Measurements from ENCODE around the gene SPATA13.

Gene SPATA13

DNA sequence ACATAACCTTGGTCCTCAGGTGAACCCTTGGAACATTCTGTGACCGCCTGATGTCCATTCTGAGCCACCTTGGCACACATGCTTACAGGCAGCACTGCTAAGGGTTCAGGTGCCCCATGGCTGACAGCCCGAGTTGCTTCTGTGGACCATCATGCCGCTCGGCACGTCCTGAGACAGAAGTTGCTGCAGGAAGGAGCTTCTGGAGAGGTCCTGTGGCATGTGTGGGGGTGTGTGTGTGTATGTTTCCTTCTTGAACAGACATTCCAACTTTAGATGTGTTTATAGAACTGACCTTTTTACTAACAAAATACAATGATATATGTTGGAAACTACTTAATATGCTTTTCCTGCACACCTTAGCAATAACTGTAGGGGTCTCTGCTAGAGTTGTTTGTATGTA, 144.1 kb downstream of the SPATA13 start:
- TF ChIP-seq PATZ1 (CRISPR knock-in tag; IDR thresholded peaks at IDR 0.05; ENCODE audit: borderline replicate concordance) (no peak), TSHZ2 (CRISPR knock-in tag; IDR thresholded peaks at IDR 0.05) (no peak), ZNF565 (CRISPR knock-in tag; conservative IDR thresholded peaks at IDR 0.05; ENCODE audit: low read depth) (no peak), BACH2 (CRISPR knock-in tag; IDR thresholded peaks at IDR 0.05; ENCODE audit: borderline replicate concordance) (no peak), ZNF8 (CRISPR knock-in tag; IDR thresholded peaks at IDR 0.05) (no peak), CREB5 (CRISPR knock-in tag; IDR thresholded peaks at IDR 0.05; ENCODE audit: low read depth) (no peak), OSR1 (CRISPR knock-in tag; IDR thresholded peaks at IDR 0.05) (no peak), RARB (CRISPR knock-in tag; IDR thresholded peaks at IDR 0.05) (no peak), PPARA (CRISPR knock-in tag; IDR thresholded peaks at IDR 0.05; ENCODE audit: borderline replicate concordance) (no peak), ZNF70 (CRISPR knock-in tag; IDR thresholded peaks at IDR 0.05) (no peak), TOX (CRISPR knock-in tag; IDR thresholded peaks at IDR 0.05; ENCODE audit: borderline replicate concordance) (no peak), POU6F1 (CRISPR knock-in tag; IDR thresholded peaks at IDR 0.05; ENCODE audit: borderline replicate concordance, low read depth) (no peak), ZFP3 (CRISPR knock-in tag; IDR thresholded peaks at IDR 0.05) (no peak), ARNTL (CRISPR knock-in tag; IDR thresholded peaks at IDR 0.05; ENCODE audit: borderline replicate concordance, low read depth) (no peak), CSDC2 (CRISPR knock-in tag; IDR thresholded peaks at IDR 0.05) (no peak), ESRRG (CRISPR knock-in tag; IDR thresholded peaks at IDR 0.05) (no peak), ISL1 (CRISPR knock-in tag; IDR thresholded peaks at IDR 0.05) (no peak)
- ATAC-seq: no peak

DNA sequence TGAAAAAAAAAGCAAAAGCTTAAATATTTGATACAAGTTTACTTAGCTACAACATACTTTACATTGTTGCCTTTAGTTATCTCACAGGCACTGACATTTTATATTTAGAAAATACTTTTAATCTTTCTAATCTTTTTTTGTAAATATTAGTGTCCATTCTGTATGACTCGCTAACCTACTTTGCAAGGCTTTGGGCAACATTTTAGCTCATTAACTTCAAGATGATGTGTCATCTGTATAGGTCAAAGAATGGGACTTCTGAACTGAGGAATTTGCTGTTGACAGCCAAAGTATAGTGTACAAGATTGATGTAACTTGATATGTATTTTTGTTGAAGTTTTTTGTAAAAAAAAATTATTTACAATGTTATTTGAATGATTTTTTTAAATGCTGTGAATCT, 146.1 kb downstream of the SPATA13 start:
- ATAC-seq: peak; percentile 64
- TF ChIP-seq RARB (CRISPR knock-in tag; IDR thresholded peaks at IDR 0.05) (no peak), ISL1 (CRISPR knock-in tag; IDR thresholded peaks at IDR 0.05) (peak; percentile 46; the same call in 1 of the 2 replicates)

DNA sequence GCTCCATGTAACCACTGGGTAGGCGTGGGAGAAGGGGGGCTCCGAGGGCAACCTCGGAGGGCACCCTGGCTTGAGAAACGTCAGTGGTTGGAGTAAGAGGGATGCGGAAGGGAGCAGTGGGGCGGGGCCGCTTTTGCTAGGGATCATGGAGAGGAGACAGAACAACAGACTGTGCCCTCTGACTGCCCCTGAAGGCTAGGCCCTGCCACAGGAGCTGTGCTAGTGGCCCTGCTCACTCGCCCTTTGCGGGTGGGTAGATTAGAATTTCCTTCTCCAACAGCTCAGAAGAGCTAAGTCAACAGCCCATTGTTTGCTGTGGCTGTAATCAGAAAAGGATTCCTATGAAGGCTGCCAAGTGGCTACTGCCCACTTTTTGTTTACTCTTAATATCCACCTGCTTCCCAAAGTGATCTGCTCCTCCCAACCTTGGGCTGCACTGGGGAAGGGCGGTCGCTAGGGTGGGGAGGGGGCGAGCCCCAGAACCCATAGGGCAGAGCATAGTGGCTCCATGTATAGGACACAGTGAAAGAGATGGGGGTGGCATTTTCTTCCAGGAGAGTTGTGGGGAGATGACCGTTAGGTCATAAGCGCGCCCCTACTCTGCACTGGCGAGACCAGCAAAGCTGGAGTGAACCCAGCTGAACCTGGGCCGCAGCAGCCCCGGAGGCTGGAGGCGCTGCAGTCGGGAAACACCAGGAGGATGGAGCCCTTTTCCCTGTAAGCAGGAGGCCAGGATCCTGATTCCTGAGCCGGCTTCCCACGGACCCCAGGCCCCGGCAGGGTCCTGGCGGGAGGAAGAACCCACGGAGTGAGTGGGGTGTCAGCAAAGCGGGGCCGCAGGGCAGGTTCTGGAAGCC, 146.9 kb downstream of the SPATA13 start:
- TF ChIP-seq OSR1 (CRISPR knock-in tag; IDR thresholded peaks at IDR 0.05) (no peak), RARB (CRISPR knock-in tag; IDR thresholded peaks at IDR 0.05) (no peak), CSDC2 (CRISPR knock-in tag; IDR thresholded peaks at IDR 0.05) (no peak)
- ATAC-seq: no peak

- no peak for ATAC-seq
- TF ChIP-seq ZNF8 (CRISPR knock-in tag; IDR thresholded peaks at IDR 0.05) (no peak), POU6F1 (CRISPR knock-in tag; IDR thresholded peaks at IDR 0.05; ENCODE audit: borderline replicate concordance, low read depth) (no peak), CREB5 (CRISPR knock-in tag; IDR thresholded peaks at IDR 0.05; ENCODE audit: low read depth) (no peak), TOX (CRISPR knock-in tag; IDR thresholded peaks at IDR 0.05; ENCODE audit: borderline replicate concordance) (no peak), GLIS3 (CRISPR knock-in tag; IDR thresholded peaks at IDR 0.05) (no peak), CSDC2 (CRISPR knock-in tag; IDR thresholded peaks at IDR 0.05) (no peak)
These were observed 147.5 kb downstream of the SPATA13 start for GRCh38 chr13:24308068-24308445.

Measured in SK-N-SH treated with all-trans-retinoic acid at 6 μM for 48 hours (cell line).